Thyroid gland (tissue), 4 donors: ENCODE results near the gene AP2A2.

Source experiments
- POLR2A ChIP-seq, 2 donors: fragments of 450-650 bp; IDR thresholded peaks; one replicate each; pipeline ENCODE4 v1.6.1; 2017; ENCODE audit warnings: antibody characterized with exemption in 2 of 2, mild to moderate bottlenecking in 2 of 2, moderate library complexity in 1 of 2
- TF ChIP-seq, protein P1 (sequence below), 6 experiments: fragments of 200-600 bp in 3 of 6; fragments of 450-650 bp in 3 of 6; sonication (generic) in 3 of 6; IDR thresholded peaks; one replicate each; pipeline ENCODE4 v1.5.1; 2016 to 2019; ENCODE audit warnings: antibody characterized with exemption in 6 of 6, mild to moderate bottlenecking in 2 of 6, inconsistent platforms in 1 of 6, moderate library complexity in 1 of 6

DNA sequence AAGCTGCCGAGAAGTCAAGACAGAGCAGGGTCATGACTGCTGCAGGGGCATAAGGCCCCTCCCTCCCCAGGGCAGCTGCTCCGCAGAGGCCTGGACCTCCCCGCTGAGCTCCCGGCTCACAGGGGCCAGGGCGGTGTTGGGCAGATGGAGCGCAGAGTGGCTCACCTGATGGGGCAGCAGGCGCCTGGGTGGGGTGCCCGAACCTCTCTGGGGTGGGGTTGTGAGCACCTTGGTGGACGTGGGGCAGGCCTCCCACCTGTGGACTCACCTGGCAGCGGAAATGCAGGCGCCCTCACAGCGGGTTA, 87.9 kb downstream of the AP2A2 start:
- TF ChIP-seq, protein P1, sequence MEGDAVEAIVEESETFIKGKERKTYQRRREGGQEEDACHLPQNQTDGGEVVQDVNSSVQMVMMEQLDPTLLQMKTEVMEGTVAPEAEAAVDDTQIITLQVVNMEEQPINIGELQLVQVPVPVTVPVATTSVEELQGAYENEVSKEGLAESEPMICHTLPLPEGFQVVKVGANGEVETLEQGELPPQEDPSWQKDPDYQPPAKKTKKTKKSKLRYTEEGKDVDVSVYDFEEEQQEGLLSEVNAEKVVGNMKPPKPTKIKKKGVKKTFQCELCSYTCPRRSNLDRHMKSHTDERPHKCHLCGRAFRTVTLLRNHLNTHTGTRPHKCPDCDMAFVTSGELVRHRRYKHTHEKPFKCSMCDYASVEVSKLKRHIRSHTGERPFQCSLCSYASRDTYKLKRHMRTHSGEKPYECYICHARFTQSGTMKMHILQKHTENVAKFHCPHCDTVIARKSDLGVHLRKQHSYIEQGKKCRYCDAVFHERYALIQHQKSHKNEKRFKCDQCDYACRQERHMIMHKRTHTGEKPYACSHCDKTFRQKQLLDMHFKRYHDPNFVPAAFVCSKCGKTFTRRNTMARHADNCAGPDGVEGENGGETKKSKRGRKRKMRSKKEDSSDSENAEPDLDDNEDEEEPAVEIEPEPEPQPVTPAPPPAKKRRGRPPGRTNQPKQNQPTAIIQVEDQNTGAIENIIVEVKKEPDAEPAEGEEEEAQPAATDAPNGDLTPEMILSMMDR (IDR thresholded peaks at IDR 0.05), result no peak
- TF ChIP-seq POLR2A (IDR thresholded peaks at IDR 0.05), result no peak
